Mesenchymal stem cell (in vitro differentiated cells and primary cell): Measurements from ENCODE around the gene NCOA6.
A peak's percentile ranks its signal among the peaks of the same experiment; 100 is the strongest.

ENCODE experiments used
- DNase-seq: peaks from one replicate; pipeline ENCODE4 v3.0.0-alpha.2; 2013
- H2AFZ ChIP-seq: one replicate; pipeline ENCODE4 v1.6.1; 2013; ENCODE audit warnings: low read depth, mild to moderate bottlenecking, control low read depth, inconsistent platforms, low read length, moderate library complexity
- H2AK5ac ChIP-seq: 2 replicates; pipeline ENCODE4 v1.6.1; 2013; ENCODE audit warnings: low read length, moderate library complexity, mild to moderate bottlenecking, inconsistent platforms; ENCODE audit not compliant: severe bottlenecking
- H2BK120ac ChIP-seq: one replicate; pipeline ENCODE4 v1.6.1; 2013; ENCODE audit warnings: low read depth, mild to moderate bottlenecking, inconsistent platforms, low read length, moderate library complexity
- H2BK12ac ChIP-seq, 2 experiments: one replicate each; pipeline ENCODE4 v1.6.1; 2013; ENCODE audit warnings: inconsistent platforms in 2 of 2, low read length in 2 of 2, mild to moderate bottlenecking in 2 of 2, moderate library complexity in 2 of 2, control low read depth in 1 of 2
- H2BK15ac ChIP-seq: one replicate; pipeline ENCODE4 v1.6.1; 2013; ENCODE audit warnings: mild to moderate bottlenecking, low read depth, inconsistent platforms; ENCODE audit not compliant: poor library complexity, severe bottlenecking
- H2BK5ac ChIP-seq: 2 replicates; pipeline ENCODE4 v1.6.1; 2013; ENCODE audit warnings: low read depth, mild to moderate bottlenecking, low read length, control low read depth, inconsistent platforms; ENCODE audit not compliant: poor library complexity, severe bottlenecking
- H3K14ac ChIP-seq, 2 experiments: one replicate each; pipeline ENCODE4 v1.6.1; 2013; ENCODE audit warnings: inconsistent platforms in 2 of 2, low read length in 2 of 2, control low read depth in 1 of 2, mild to moderate bottlenecking in 1 of 2, moderate library complexity in 1 of 2
- H3K18ac ChIP-seq, 2 experiments: one replicate each; pipeline ENCODE4 v1.6.1; 2013; ENCODE audit warnings: inconsistent platforms in 2 of 2, low read length in 2 of 2, control low read depth in 1 of 2, low read depth in 1 of 2, mild to moderate bottlenecking in 1 of 2
- H3K23ac ChIP-seq, 2 experiments: one replicate each; pipeline ENCODE4 v1.6.1; 2013; ENCODE audit warnings: inconsistent platforms in 2 of 2, low read length in 2 of 2, mild to moderate bottlenecking in 2 of 2, moderate library complexity in 2 of 2, control low read depth in 1 of 2
- H3K27ac ChIP-seq: 2 replicates; pipeline ENCODE4 v1.5.1; 2013; ENCODE audit warnings: mild to moderate bottlenecking, moderate library complexity, low read length, control low read depth, inconsistent platforms; ENCODE audit not compliant: poor library complexity, severe bottlenecking
- H3K27me3 ChIP-seq, 2 experiments: 2 replicates each; pipeline versions ENCODE4 v1.6.1 to v1.7.0; 2013; ENCODE audit warnings: low read length in 2 of 2, mild to moderate bottlenecking in 2 of 2, moderate library complexity in 2 of 2, control low read depth in 1 of 2, inconsistent platforms in 1 of 2; ENCODE audit not compliant: control insufficient read depth in 1 of 2, insufficient read depth in 1 of 2
- H3K36me3 ChIP-seq, 2 experiments: 2 replicates each; pipeline versions ENCODE4 v1.6.1 to v1.7.0; 2013; ENCODE audit warnings: low read length in 2 of 2, control low read depth in 1 of 2, inconsistent platforms in 1 of 2, low read depth in 1 of 2, mild to moderate bottlenecking in 1 of 2; ENCODE audit not compliant: insufficient read depth in 2 of 2, control insufficient read depth in 1 of 2
- H3K4ac ChIP-seq, 2 experiments: one replicate each; pipeline ENCODE4 v1.6.1; 2013; ENCODE audit warnings: inconsistent platforms in 2 of 2, low read length in 2 of 2, mild to moderate bottlenecking in 2 of 2, moderate library complexity in 2 of 2, control low read depth in 1 of 2, low read depth in 1 of 2
- H3K4me1 ChIP-seq: 2 replicates; pipeline ENCODE4 v1.6.1; 2013; ENCODE audit warnings: low read depth, low read length, control low read depth; ENCODE audit not compliant: control insufficient read depth, insufficient read depth
- H3K4me2 ChIP-seq: 2 replicates; pipeline ENCODE4 v1.6.1; 2013; ENCODE audit warnings: low read length, mild to moderate bottlenecking, inconsistent platforms; ENCODE audit not compliant: poor library complexity, severe bottlenecking
- H3K4me3 ChIP-seq, 2 experiments: 2 replicates each; pipeline versions ENCODE4 v1.5.1 to v1.7.0; 2013; ENCODE audit warnings: low read length in 2 of 2, mild to moderate bottlenecking in 2 of 2, control low read depth in 1 of 2, low read depth in 1 of 2; ENCODE audit not compliant: insufficient read depth in 1 of 2
- H3K79me1 ChIP-seq: replicated peaks from 2 replicates; pipeline ENCODE4 v1.6.1; 2013; ENCODE audit warnings: mild to moderate bottlenecking, control low read depth, low read length, inconsistent platforms; ENCODE audit not compliant: poor library complexity, severe bottlenecking
- H3K9ac ChIP-seq: 2 replicates; pipeline ENCODE4 v1.7.0; 2013; ENCODE audit warnings: mild to moderate bottlenecking, low read length, moderate library complexity
- H3K9me3 ChIP-seq: 2 replicates; pipeline ENCODE4 v1.7.0; 2013; ENCODE audit warnings: mild to moderate bottlenecking, low read length; ENCODE audit not compliant: control insufficient read depth
- H4K8ac ChIP-seq: one replicate; pipeline ENCODE4 v1.6.1; 2013; ENCODE audit warnings: inconsistent platforms, mild to moderate bottlenecking, low read length, moderate library complexity
- H4K91ac ChIP-seq: one replicate; pipeline ENCODE4 v1.6.1; 2013; ENCODE audit warnings: mild to moderate bottlenecking, low read length, inconsistent platforms
- WGBS: methylation state at CpG from one replicate; pipeline ENCODE4 v1.1.7; 2013; ENCODE audit warnings: mixed read lengths; 5-methylcytosine and 5-hydroxymethylcytosine counted together

Gene NCOA6

GRCh38 chr20:34704177-34705007 lies 121.1 kb downstream of the NCOA6 start, which contains the start of gene TP53INP2:
Gene TP53INP2 (plus strand): TSS chr20:34704344. CDS start chr20:34708740, 4,396 bp downstream.
- no peak within 1 kb of the TSS for H3K23ac ChIP-seq
- H3K4ac ChIP-seq = peak within 1 kb of the TSS; percentile 77 to 90
- peak within 1 kb of the TSS; percentile 94 for H4K91ac ChIP-seq
- peak within 1 kb of the TSS; percentile 99 for H3K4me2 ChIP-seq
- H3K18ac ChIP-seq = peak within 1 kb of the TSS; percentile 96 to 98
- H2BK120ac ChIP-seq = peak within 1 kb of the TSS; percentile 29
- peaks cover 10% of the 10 kb centered on the region for H3K79me1 ChIP-seq
- peak within 1 kb of the TSS; percentile 81 for H4K8ac ChIP-seq
- H2BK15ac ChIP-seq = peak within 1 kb of the TSS; percentile 90
- 2% methylated on average over 69 of the region's 82 CpGs for WGBS
- H2AFZ ChIP-seq = peak within 1 kb of the TSS; percentile 30
- no peak within 1 kb of the TSS for H2AK5ac ChIP-seq
- H3K9ac ChIP-seq = peak within 1 kb of the TSS; percentile 92
- H2BK12ac ChIP-seq = peak within 1 kb of the TSS in 1 of 2 experiments; percentile 57
- no peaks in the 10 kb centered on the region for H3K9me3 ChIP-seq
- peaks cover 0 to 11% of the 10 kb centered on the region in 2 experiments for H3K27me3 ChIP-seq
- no peak within 1 kb of the TSS for H2BK5ac ChIP-seq
- peak; percentile 95 for DNase-seq
- peak within 1 kb of the TSS in 1 of 2 experiments; percentile 78 for H3K14ac ChIP-seq
- H3K4me3 ChIP-seq = peak within 1 kb of the TSS; percentile 83 to 88
- H3K27ac ChIP-seq = peak within 1 kb of the TSS; percentile 36
- peaks cover 17% of the 10 kb centered on the region for H3K4me1 ChIP-seq
- peaks cover 0 to 4% of the 10 kb centered on the region in 2 experiments for H3K36me3 ChIP-seq

DNA sequence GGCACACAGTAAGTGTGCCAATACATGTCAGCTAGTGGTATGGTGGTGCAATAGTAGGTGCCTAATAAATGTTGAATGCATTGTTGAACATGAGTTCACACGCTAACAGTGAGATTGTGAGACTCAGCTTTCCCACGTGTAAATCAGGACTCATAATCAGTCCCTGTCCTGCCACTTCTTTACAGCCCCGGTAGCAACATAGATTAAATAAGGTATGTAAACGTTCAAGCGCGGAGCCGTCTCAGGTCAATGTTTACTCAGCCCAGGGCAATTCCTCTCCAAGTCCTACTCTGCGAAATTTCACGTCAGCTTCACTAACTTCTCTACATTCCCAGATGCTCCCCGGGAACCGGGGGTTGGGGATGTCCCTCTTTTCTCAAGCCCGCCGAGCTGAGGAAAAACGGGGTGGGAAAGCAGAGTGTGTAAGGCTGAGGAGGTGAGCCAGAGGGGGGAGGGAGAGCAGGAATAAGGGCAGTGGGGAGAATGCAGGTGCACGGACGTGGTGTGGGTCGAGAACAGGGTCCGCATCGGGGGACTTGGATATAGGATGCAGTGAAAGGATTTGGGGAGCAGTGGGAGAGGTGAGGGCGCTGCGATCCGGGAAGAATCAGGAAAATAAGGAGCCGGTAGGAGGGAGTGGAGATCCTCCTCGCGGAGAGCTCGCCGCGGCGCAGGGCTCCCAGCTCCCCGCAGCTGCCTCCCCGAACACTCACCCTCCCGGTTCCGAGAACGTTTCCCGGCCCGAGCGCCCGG lies 121.9 kb downstream of the NCOA6 start:
- Histone ChIP-seq H2BK12ac (peak overlapping the region in 1 of 2 experiments; percentile 57), H3K4me1 (peaks cover 13% of the 10 kb centered on the region), H3K23ac (no peak overlapping the region), H3K79me1 (peaks cover 10% of the 10 kb centered on the region), H2BK120ac (peak overlapping the region; percentile 12), H2AK5ac (no peak overlapping the region), H3K4me3 (peak overlapping the region; percentile 83 to 88), H3K4me2 (peak overlapping the region; percentile 99), H4K8ac (peak overlapping the region; percentile 81), H4K91ac (no peak overlapping the region), H3K27me3 (peaks cover 0 to 11% of the 10 kb centered on the region in 2 experiments), H2AFZ (peak overlapping the region; percentile 30), H3K9ac (peak overlapping the region; percentile 92), H3K36me3 (peaks cover 0 to 4% of the 10 kb centered on the region in 2 experiments), H3K27ac (peak overlapping the region; percentile 36), H3K14ac (peak overlapping the region in 1 of 2 experiments; percentile 78), H3K9me3 (no peaks in the 10 kb centered on the region), H3K4ac (peak overlapping the region in 1 of 2 experiments; percentile 17), H3K18ac (peak overlapping the region; percentile 14 to 59), H2BK15ac (peak overlapping the region; percentile 90), H2BK5ac (no peak overlapping the region)
- DNase-seq = peak; percentile 86
- WGBS = 2% methylated on average over 25 of the region's 38 CpGs

- Histone ChIP-seq H3K4me3 (peak overlapping the region in 1 of 2 experiments; percentile 83), H4K8ac (no peak overlapping the region), H3K9ac (peak overlapping the region; percentile 92), H2BK12ac (peak overlapping the region in 1 of 2 experiments; percentile 57), H2BK15ac (no peak overlapping the region), H3K4me1 (peaks cover 13% of the 10 kb centered on the region), H3K14ac (no peak overlapping the region), H3K27ac (no peak overlapping the region), H2BK5ac (no peak overlapping the region), H3K23ac (no peak overlapping the region), H3K27me3 (peaks cover 0 to 17% of the 10 kb centered on the region in 2 experiments), H2AK5ac (no peak overlapping the region), H3K9me3 (no peaks in the 10 kb centered on the region), H3K18ac (peak overlapping the region in 1 of 2 experiments; percentile 14), H2AFZ (no peak overlapping the region), H3K4me2 (peak overlapping the region; percentile 99), H2BK120ac (peak overlapping the region; percentile 12), H3K36me3 (peaks cover 0 to 4% of the 10 kb centered on the region in 2 experiments), H3K4ac (peak overlapping the region in 1 of 2 experiments; percentile 17), H3K79me1 (peaks cover 10% of the 10 kb centered on the region), H4K91ac (no peak overlapping the region)
- no peak for DNase-seq
- 38% methylated on average over 3 of the region's 3 CpGs for WGBS
Observed at GRCh38 chr20:34703061-34703423, 122.4 kb downstream of the NCOA6 start.
